ENCODE measurements around the gene TH. TPM values are rescaled to one million over a fixed set of nuclear protein-coding genes. Genes with fewer than 3 reads are reported as not detected.

TH gene
- total RNA-seq, 1 donor = not detected

- DNase-seq (ENCODE audit: low read depth) = no peak
- H3K4me3 ChIP-seq (ENCODE audit: low read depth, low read length) = no peak overlapping the region
- no peak for TF ChIP-seq CTCF (IDR thresholded peaks at IDR 0.05; ENCODE audit: insufficient read depth, low read depth, low read length)
Observed at GRCh38 chr11:2207773-2208621, 36.4 kb upstream of the TH start.

- no peak overlapping the region for H3K4me3 ChIP-seq (ENCODE audit: low read depth, low read length)
- no peak for DNase-seq (ENCODE audit: low read depth)
- no peak for TF ChIP-seq CTCF (IDR thresholded peaks at IDR 0.05; ENCODE audit: insufficient read depth, low read depth, low read length)
Observed at GRCh38 chr11:2207212-2207611, 35.6 kb upstream of the TH start.

- no peak for DNase-seq (ENCODE audit: low read depth)
- H3K4me3 ChIP-seq (ENCODE audit: low read depth, low read length) = no peak overlapping the region
- no peak for TF ChIP-seq CTCF (IDR thresholded peaks at IDR 0.05; ENCODE audit: insufficient read depth, low read depth, low read length)
Observed at GRCh38 chr11:2205981-2206690, 34.5 kb upstream of the TH start.

GRCh38 chr11:2205214-2205720 lies 33.7 kb upstream of the TH start:
- H3K4me3 ChIP-seq (ENCODE audit: low read depth, low read length) = no peak overlapping the region
- TF ChIP-seq CTCF (IDR thresholded peaks at IDR 0.05; ENCODE audit: insufficient read depth, low read depth, low read length) = no peak
- no peak for DNase-seq (ENCODE audit: low read depth)

GRCh38 chr11:2204361-2205213 lies 33.0 kb upstream of the TH start:
- TF ChIP-seq CTCF (IDR thresholded peaks at IDR 0.05; ENCODE audit: insufficient read depth, low read depth, low read length) = no peak

GRCh38 chr11:2203440-2204259 lies 32.0 kb upstream of the TH start:
- no peak for TF ChIP-seq CTCF (IDR thresholded peaks at IDR 0.05; ENCODE audit: insufficient read depth, low read depth, low read length)
- DNase-seq (ENCODE audit: low read depth) = no peak
- no peak overlapping the region for H3K4me3 ChIP-seq (ENCODE audit: low read depth, low read length)

More at GRCh38 chr11:2204361-2205213, 33.0 kb upstream of the TH start:
- no peak for DNase-seq (ENCODE audit: low read depth)
- no peak overlapping the region for H3K4me3 ChIP-seq (ENCODE audit: low read depth, low read length)

All from fibroblast of villous mesenchyme (primary cell).